GM12891 (cell line): ENCODE results near the gene GNE.
"Not testable (repeated sequence)": the region's sequence is repeated elsewhere in the genome, so short reads cannot be mapped to it uniquely, and the experiment has no call there.

Experiments used
- DNase-seq: peaks from one replicate; pipeline ENCODE4 v3.0.0; 2011; ENCODE audit warnings: low spot score; ENCODE audit not compliant: insufficient read length
- FAIRE-seq: peaks from 2 replicates; lab custom pipeline; 2011; peaks lifted over from hg19 to GRCh38; lab: Jason Lieb, UNC
- PAX5 ChIP-seq: IDR thresholded peaks from 2 replicates; pipeline ENCODE4 v1.6.1; 2011; ENCODE audit warnings: low read length, moderate library complexity, mild to moderate bottlenecking; ENCODE audit not compliant: insufficient read depth, severe bottlenecking
- POLR2A ChIP-seq: IDR thresholded peaks from 2 replicates; pipeline ENCODE4 v1.6.1; 2011; ENCODE audit warnings: low read depth, low read length, control low read depth
- POLR2AphosphoS5 ChIP-seq: IDR thresholded peaks from 2 replicates; pipeline ENCODE4 v1.6.1; 2011; ENCODE audit warnings: low read depth, low read length, control low read depth
- POU2F2 ChIP-seq: IDR thresholded peaks from 2 replicates; pipeline ENCODE4 v1.6.1; 2011; ENCODE audit warnings: low read depth, mild to moderate bottlenecking, control low read depth, low read length, moderate library complexity
- SPI1 ChIP-seq: IDR thresholded peaks from 2 replicates; pipeline ENCODE4 v1.6.1; 2011; ENCODE audit warnings: low read depth, low read length, control low read depth
- TAF1 ChIP-seq: IDR thresholded peaks from 2 replicates; pipeline ENCODE4 v1.6.1; 2011; ENCODE audit warnings: low read depth, low read length, control low read depth

Gene GNE

DNA sequence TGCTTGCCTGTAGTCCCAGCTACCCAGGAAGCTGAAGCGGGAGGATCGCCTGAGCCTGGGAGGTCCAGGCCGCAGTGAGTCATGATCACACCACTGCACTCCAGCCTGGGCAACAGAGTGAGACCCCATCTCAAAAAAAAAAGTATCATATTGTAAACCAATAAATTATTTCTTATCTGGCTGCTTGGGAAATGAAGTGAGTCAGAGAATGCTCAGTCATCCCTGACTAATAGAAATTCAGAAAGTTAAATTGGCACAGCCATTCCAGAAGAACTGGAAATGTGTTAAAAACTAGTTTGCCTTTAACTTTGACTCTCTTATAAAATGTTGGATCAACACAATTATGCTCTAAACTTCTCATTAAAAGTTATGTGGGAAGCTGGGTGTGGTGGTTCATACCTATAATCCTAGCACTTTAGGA, 9.8 kb upstream of the GNE start:
- FAIRE-seq (no peak), DNase-seq (no peak)
- TF ChIP-seq POLR2AphosphoS5 (no peak), SPI1 (no peak), TAF1 (no peak), PAX5 (no peak), POU2F2 (no peak), POLR2A (no peak)

DNA sequence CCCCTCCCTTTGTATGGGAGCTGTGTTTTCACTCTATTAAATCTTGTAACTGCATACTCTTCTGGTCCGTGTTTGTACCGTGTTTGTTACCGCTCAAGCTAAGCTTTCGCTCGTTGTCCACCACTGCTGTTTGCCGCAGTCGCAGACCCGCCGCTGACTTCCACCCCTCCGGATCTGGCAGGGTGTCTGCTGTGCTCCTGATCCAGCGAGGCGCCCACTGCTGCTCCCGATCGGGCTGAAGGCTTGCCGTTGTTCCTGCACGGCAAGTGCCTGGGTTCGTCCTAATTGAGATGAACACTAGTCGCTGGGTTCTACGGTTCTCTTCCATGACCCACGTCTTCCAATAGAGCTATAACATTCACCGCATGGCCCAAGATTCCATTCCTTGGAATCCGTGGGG, 6.6 kb upstream of the GNE start:
- FAIRE-seq (no peak), DNase-seq (no peak)
- TF ChIP-seq SPI1 (no peak), POLR2AphosphoS5 (no peak), POU2F2 (no peak), POLR2A (no peak), PAX5 (no peak), TAF1 (no peak)

GRCh38 chr9:36263683-36264082, 5.4 kb upstream of the GNE start:
- FAIRE-seq (no peak), DNase-seq (no peak)
- TF ChIP-seq POLR2A (no peak), POLR2AphosphoS5 (no peak), TAF1 (no peak), PAX5 (no peak), SPI1 (no peak), POU2F2 (no peak)

DNA sequence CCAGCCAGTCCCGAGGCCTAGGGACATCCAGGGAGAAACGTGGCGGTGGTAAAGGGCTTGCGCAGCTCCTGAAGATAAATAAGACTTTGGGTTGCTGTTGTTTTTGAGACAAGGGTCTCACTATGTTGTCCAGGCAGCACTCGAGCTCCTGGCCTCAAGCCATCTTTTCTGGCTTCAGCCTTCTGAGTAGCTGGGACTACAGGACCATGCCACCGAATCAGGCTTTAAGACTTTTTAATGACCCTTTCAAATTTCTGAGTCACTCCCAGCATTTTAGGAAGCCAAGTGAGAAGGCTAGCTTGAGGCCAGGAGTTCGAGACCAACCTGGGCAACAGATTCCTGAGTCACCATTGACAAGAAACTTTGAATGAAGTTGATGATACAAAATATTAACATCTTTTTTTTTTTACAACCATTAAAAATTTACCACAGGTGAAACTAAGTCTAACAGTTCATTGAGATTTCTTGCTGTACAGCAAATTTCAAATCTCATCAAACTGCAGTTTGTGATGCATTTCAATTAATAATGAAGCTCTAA, 817 bp upstream of the GNE start:
- no peak for TF ChIP-seq SPI1
- TF ChIP-seq POU2F2: no peak
- DNase-seq: no peak
- no peak for FAIRE-seq

DNA sequence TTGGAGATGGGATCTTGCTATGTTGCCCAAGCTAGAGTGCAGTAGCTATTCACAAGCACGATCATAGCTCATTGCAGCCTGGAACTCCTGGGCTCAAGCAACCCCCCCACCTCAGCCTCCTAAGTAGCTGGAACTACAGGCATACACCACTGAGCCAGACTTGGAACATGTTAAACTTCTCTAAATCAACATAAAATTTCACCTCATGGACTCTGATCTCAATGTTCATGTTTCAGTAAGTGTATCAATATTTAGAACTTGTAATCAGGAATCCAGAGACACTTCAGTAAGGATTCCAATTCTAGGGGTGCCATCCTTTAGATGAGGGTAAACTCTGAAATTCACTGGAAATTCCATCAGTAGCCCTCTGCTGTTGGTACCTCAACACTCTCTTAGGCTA, 6.8 kb downstream of the GNE start:
- no peak for FAIRE-seq
- no peak for TF ChIP-seq SPI1
- TF ChIP-seq POU2F2: no peak
- no peak for TF ChIP-seq POLR2A
- TF ChIP-seq POLR2AphosphoS5: no peak
- no peak for TF ChIP-seq PAX5
- no peak for TF ChIP-seq TAF1
- no peak for DNase-seq

- no peak for FAIRE-seq
- DNase-seq: no peak
- TF ChIP-seq POLR2A (no peak), SPI1 (no peak), TAF1 (no peak), PAX5 (no peak), POU2F2 (no peak), POLR2AphosphoS5 (no peak)
Observed at GRCh38 chr9:36250079-36250478, 8.2 kb downstream of the GNE start.

GRCh38 chr9:36249189-36249588, 9.1 kb downstream of the GNE start:
- FAIRE-seq (peak; percentile 56), DNase-seq (no peak)
- no peak for TF ChIP-seq POU2F2
- TF ChIP-seq SPI1: no peak
- no peak for TF ChIP-seq TAF1
- TF ChIP-seq PAX5: no peak
- TF ChIP-seq POLR2AphosphoS5: no peak
- TF ChIP-seq POLR2A: no peak

DNA sequence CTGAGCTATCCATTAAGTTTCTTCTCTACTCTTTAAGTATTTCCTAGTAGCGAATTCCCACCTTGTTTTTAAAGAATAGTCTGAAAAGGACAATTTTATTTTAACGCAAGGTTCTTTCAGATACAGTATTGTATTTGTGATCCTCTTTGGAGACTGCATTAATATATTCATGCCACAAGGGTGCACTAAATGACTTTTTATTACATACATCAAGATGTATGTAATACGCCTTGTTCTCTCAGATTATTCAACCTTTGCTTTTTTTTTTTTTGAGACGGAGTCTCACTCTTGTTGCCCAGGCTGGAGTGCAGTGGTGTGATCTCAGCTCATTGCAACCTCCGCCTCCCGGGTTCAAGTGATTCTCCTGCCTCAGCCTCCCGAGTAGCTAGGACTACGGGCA, 10.2 kb downstream of the GNE start:
- not testable (repeated sequence) for FAIRE-seq, DNase-seq

- TF ChIP-seq POLR2A (no peak), TAF1 (no peak), PAX5 (no peak), SPI1 (no peak), POU2F2 (no peak), POLR2AphosphoS5 (no peak)
- no peak for DNase-seq
- no peak for FAIRE-seq
Observed at GRCh38 chr9:36247356-36247755, 10.9 kb downstream of the GNE start.

DNA sequence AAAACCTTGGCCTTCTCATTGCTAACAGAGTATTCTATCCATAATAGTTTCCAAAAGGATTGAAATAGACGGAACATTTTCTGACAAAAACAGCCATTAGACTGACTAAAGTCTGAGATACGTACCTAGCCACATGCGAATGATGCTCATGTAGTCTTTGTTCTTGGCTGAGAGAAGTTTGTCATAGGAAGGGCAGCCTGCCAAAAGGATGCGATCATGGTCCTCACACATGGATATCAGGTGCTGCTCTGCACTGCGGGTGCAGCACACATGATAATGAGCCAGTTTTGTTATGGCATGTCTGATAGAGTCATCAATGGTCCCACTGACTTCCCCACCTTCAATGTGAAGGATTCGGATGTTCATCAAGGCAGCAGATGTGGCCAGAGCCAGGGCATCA, 12.3 kb downstream of the GNE start:
- FAIRE-seq (no peak), DNase-seq (no peak)
- no peak for TF ChIP-seq SPI1
- no peak for TF ChIP-seq PAX5
- TF ChIP-seq POU2F2: no peak
- no peak for TF ChIP-seq POLR2A
- TF ChIP-seq POLR2AphosphoS5: no peak

- not testable (repeated sequence) for DNase-seq, FAIRE-seq
Observed at GRCh38 chr9:36239675-36240074, 18.6 kb downstream of the GNE start.

DNA sequence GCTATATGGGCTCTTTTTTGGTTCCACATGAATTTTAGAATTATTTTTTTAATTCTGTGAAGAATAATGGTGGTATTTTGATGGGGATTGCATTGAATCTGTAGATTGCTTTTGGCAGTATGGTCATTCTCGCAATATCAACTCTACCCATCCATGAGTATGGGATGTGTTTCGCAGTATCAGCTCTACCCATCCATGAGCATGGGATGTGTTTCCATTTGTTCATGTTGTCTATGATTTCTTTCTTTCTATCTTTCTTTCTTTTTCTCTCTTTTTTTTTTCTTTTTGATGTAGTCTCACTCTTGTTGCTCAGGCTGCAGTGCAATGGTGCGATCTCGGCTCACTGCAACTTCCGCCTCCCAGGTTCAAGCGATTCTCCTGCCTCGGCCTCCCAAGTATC, 19.0 kb downstream of the GNE start:
- not testable (repeated sequence) for DNase-seq, FAIRE-seq
